ENCODE measurements around the gene ABHD5.

GRCh38 chr3:43747641-43748040 is 56.9 kb downstream of the ABHD5 start:
- TF ChIP-seq CTCF (IDR thresholded peaks at IDR 0.05 in 4 of 5, conservative IDR thresholded peaks at IDR 0.05 in 1 of 5) (no peak), POLR2A (IDR thresholded peaks at IDR 0.05) (no peak)
